Activated naive CD4-positive, alpha-beta T cell treated with anti-CD3 and anti-CD28 coated beads for 36 hours (primary cell): ENCODE data around the gene ADAM11. TPM values are rescaled to one million over a fixed set of nuclear protein-coding genes. Genes with fewer than 3 reads are reported as not detected.

Experiments
- CTCF ChIA-PET: fragments of 350-600 bp; sonication (Branson Sonifier 250); formaldehyde crosslinking; loops from one replicate; lab custom pipeline; 2021; ENCODE audit warnings: antibody characterized with exemption; lab: Charles Lee
- DNase-seq: peaks from one replicate; pipeline ENCODE4 v3.0.0-alpha.2; 2020
- H3K27ac Mint-ChIP-seq: one replicate; pipeline ENCODE4 v1.8.0; 2021; ENCODE audit warnings: mild to moderate bottlenecking, mixed read lengths
- H3K27me3 Mint-ChIP-seq: one replicate; pipeline ENCODE4 v1.8.0; 2021; ENCODE audit warnings: low read depth, mixed read lengths
- H3K36me3 Mint-ChIP-seq: one replicate; pipeline ENCODE4 v1.8.0; 2021; ENCODE audit warnings: low read depth, mixed read lengths
- H3K4me1 Mint-ChIP-seq: one replicate; pipeline ENCODE4 v1.8.0; 2021; ENCODE audit warnings: low read depth, mixed read lengths
- H3K4me3 Mint-ChIP-seq: one replicate; pipeline ENCODE4 v1.8.0; 2021; ENCODE audit warnings: mild to moderate bottlenecking, moderate library complexity, mixed read lengths
- H3K9me3 Mint-ChIP-seq: one replicate; pipeline ENCODE4 v1.8.0; 2021; ENCODE audit warnings: mixed read lengths
- intact Hi-C: fragments of 100-400 bp; cut with micrococcal nuclease; formaldehyde crosslinking; loops from one replicate; pipeline ENCODE4 v1.15.1; 2023
- total RNA-seq, 2 experiments: library from RNA; stranded (reverse); gene quantifications; one replicate each; pipeline ENCODE4 v1.2.3, GENCODE V29; 2021

Gene ADAM11
- total RNA-seq, 2 experiments from 2014 or later = 0.17 to 0.57 TPM

GRCh38 chr17:44772308-44773045 is 13.7 kb downstream of the ADAM11 start:
- no peak for DNase-seq

GRCh38 chr17:44773140-44773539 is 14.4 kb downstream of the ADAM11 start:
- peaks cover 2% of the 10 kb centered on the region for H3K4me1 Mint-ChIP-seq
- peaks cover 7% of the 10 kb centered on the region for H3K27me3 Mint-ChIP-seq
- no peaks in the 10 kb centered on the region for H3K36me3 Mint-ChIP-seq
- no peak overlapping the region for H3K27ac Mint-ChIP-seq
- no peak for DNase-seq
- intact Hi-C loops = loop anchor here (10.0 kb wide), 1 partner anchor 422 kb away; no protein-coding TSS in a partner anchor
- CTCF ChIA-PET = interaction anchor here (0.6 to 11.2 kb wide), 3 partner anchors 9 to 528 kb away, joined by 3 to 147 read pairs (median 7); no protein-coding TSS in a partner anchor
- peak overlapping the region; percentile 6 for H3K4me3 Mint-ChIP-seq
- H3K9me3 Mint-ChIP-seq = no peaks in the 10 kb centered on the region

More at GRCh38 chr17:44772308-44773045, 13.7 kb downstream of the ADAM11 start:
- no peaks in the 10 kb centered on the region for H3K9me3 Mint-ChIP-seq
- CTCF ChIA-PET = interaction anchor here (0.8 to 11.2 kb wide), 3 partner anchors 8 to 93 kb away, joined by 3 to 147 read pairs (median 3); no protein-coding TSS in a partner anchor
- peaks cover 7% of the 10 kb centered on the region for H3K27me3 Mint-ChIP-seq
- H3K4me3 Mint-ChIP-seq = no peak overlapping the region
- peaks cover 2% of the 10 kb centered on the region for H3K4me1 Mint-ChIP-seq
- intact Hi-C loops = loop anchor here (10.0 kb wide), 1 partner anchor 422 kb away; no protein-coding TSS in a partner anchor
- H3K36me3 Mint-ChIP-seq = no peaks in the 10 kb centered on the region
- H3K27ac Mint-ChIP-seq = no peak overlapping the region

GRCh38 chr17:44774271-44775135 is 15.7 kb downstream of the ADAM11 start:
- H3K9me3 Mint-ChIP-seq = no peaks in the 10 kb centered on the region
- peaks cover 7% of the 10 kb centered on the region for H3K27me3 Mint-ChIP-seq
- H3K36me3 Mint-ChIP-seq = no peaks in the 10 kb centered on the region
- no peak overlapping the region for H3K27ac Mint-ChIP-seq
- peak overlapping the region; percentile 83 for H3K4me3 Mint-ChIP-seq
- CTCF ChIA-PET = interaction anchor here (0.7 to 11.2 kb wide), 9 partner anchors 11 to 248 kb away, joined by 3 to 147 read pairs (median 4); no protein-coding TSS in a partner anchor
- intact Hi-C loops = loop anchor here (1.0 to 10.0 kb wide), 10 partner anchors 54 to 420 kb away; partner anchors contain the start of genes ACBD4, CCDC43, EFTUD2 and HEXIM2
- peak; percentile 93 for DNase-seq
- H3K4me1 Mint-ChIP-seq = peaks cover 2% of the 10 kb centered on the region

- intact Hi-C loops = loop anchor here (1.0 to 10.0 kb wide), 10 partner anchors 54 to 420 kb away; partner anchors contain the start of genes ACBD4, CCDC43, EFTUD2 and HEXIM2
- peaks cover 7% of the 10 kb centered on the region for H3K27me3 Mint-ChIP-seq
- peaks cover 2% of the 10 kb centered on the region for H3K4me1 Mint-ChIP-seq
- no peaks in the 10 kb centered on the region for H3K9me3 Mint-ChIP-seq
- peak; percentile 99 for DNase-seq
- peak overlapping the region; percentile 83 for H3K4me3 Mint-ChIP-seq
- no peaks in the 10 kb centered on the region for H3K36me3 Mint-ChIP-seq
- H3K27ac Mint-ChIP-seq = no peak overlapping the region
- CTCF ChIA-PET = interaction anchor here (0.6 to 11.2 kb wide), 15 partner anchors 12 to 247 kb away, joined by 3 to 147 read pairs (median 4); no protein-coding TSS in a partner anchor
Observed at GRCh38 chr17:44775136-44775837, 16.5 kb downstream of the ADAM11 start.

GRCh38 chr17:44775838-44776621 is 17.2 kb downstream of the ADAM11 start:
- intact Hi-C loops = loop anchor here (1.0 to 10.0 kb wide), 10 partner anchors 53 to 419 kb away; partner anchors contain the start of genes ACBD4, CCDC43, EFTUD2 and HEXIM2
- H3K4me3 Mint-ChIP-seq = peak overlapping the region; percentile 83
- DNase-seq = no peak
- H3K9me3 Mint-ChIP-seq = no peaks in the 10 kb centered on the region
- H3K27ac Mint-ChIP-seq = no peak overlapping the region
- peaks cover 4% of the 10 kb centered on the region for H3K27me3 Mint-ChIP-seq
- CTCF ChIA-PET = interaction anchor here (0.6 to 11.2 kb wide), 15 partner anchors 13 to 1179 kb away, joined by 3 to 147 read pairs (median 4); no protein-coding TSS in a partner anchor
- no peaks in the 10 kb centered on the region for H3K36me3 Mint-ChIP-seq
- H3K4me1 Mint-ChIP-seq = peaks cover 2% of the 10 kb centered on the region

- Mint-ChIP-seq H3K4me1 (peaks cover 2% of the 10 kb centered on the region), H3K27me3 (peaks cover under 1% of the 10 kb centered on the region), H3K4me3 (no peak overlapping the region), H3K36me3 (no peaks in the 10 kb centered on the region), H3K9me3 (no peaks in the 10 kb centered on the region), H3K27ac (no peak overlapping the region)
- CTCF ChIA-PET = interaction anchor here (0.6 to 11.2 kb wide), 6 partner anchors 34 to 1178 kb away, joined by 3 to 147 read pairs (median 4); no protein-coding TSS in a partner anchor
- DNase-seq = no peak
- intact Hi-C loops = loop anchor here (10.0 kb wide), 1 partner anchor 418 kb away; no protein-coding TSS in a partner anchor
Observed at GRCh38 chr17:44776628-44777393, 18.0 kb downstream of the ADAM11 start.

- Mint-ChIP-seq H3K27ac (no peak overlapping the region), H3K9me3 (no peaks in the 10 kb centered on the region), H3K4me1 (peaks cover 2% of the 10 kb centered on the region), H3K36me3 (no peaks in the 10 kb centered on the region), H3K27me3 (no peaks in the 10 kb centered on the region), H3K4me3 (no peak overlapping the region)
- CTCF ChIA-PET = interaction anchor here (0.6 to 11.2 kb wide), 13 partner anchors 17 to 376 kb away, joined by 3 to 147 read pairs (median 4); partner anchors contain the start of gene DBF4B
- no peak for DNase-seq
- intact Hi-C loops = loop anchor here (10.0 kb wide), 1 partner anchor 417 kb away; no protein-coding TSS in a partner anchor
Observed at GRCh38 chr17:44777394-44778348, 18.9 kb downstream of the ADAM11 start.

- Mint-ChIP-seq H3K27me3 (no peaks in the 10 kb centered on the region), H3K4me1 (peaks cover 2% of the 10 kb centered on the region), H3K9me3 (no peaks in the 10 kb centered on the region), H3K4me3 (no peak overlapping the region), H3K27ac (no peak overlapping the region), H3K36me3 (no peaks in the 10 kb centered on the region)
- intact Hi-C loops = loop anchor here (1.0 to 10.0 kb wide), 4 partner anchors 53 to 416 kb away; partner anchors contain the start of gene KIF18B
- CTCF ChIA-PET = interaction anchor here (0.7 to 11.2 kb wide), 17 partner anchors 16 to 110 kb away, joined by 3 to 147 read pairs (median 4); partner anchors contain the start of gene DBF4B
- DNase-seq = no peak
Observed at GRCh38 chr17:44778656-44779210, 19.9 kb downstream of the ADAM11 start.
